NB4 (cell line): ENCODE data around the gene SRRT.

Experiments used
- DNase-seq: peaks from one replicate; pipeline ENCODE4 v3.0.0; 2010; ENCODE audit warnings: low read depth
- H3K4me3 ChIP-seq: one replicate; pipeline ENCODE4 v1.5.1; 2011; ENCODE audit warnings: mild to moderate bottlenecking, low read depth, low read length, moderate library complexity
- CTCF ChIP-seq: IDR thresholded peaks from one replicate; pipeline ENCODE4 v1.5.1; 2012; ENCODE audit warnings: low read depth, low read length
- MYC ChIP-seq: IDR thresholded peaks from 2 replicates; pipeline ENCODE4 v1.6.1; 2011; ENCODE audit warnings: low read depth, low read length
- POLR2A ChIP-seq: IDR thresholded peaks from 2 replicates; pipeline ENCODE4 v1.6.1; 2011; ENCODE audit warnings: mild to moderate bottlenecking; ENCODE audit not compliant: insufficient read length; ENCODE audit errors: extremely low read depth
- TF ChIP-seq, protein P1 (sequence below): IDR thresholded peaks from 2 replicates; pipeline ENCODE4 v1.6.1; 2011; ENCODE audit warnings: low read depth, low read length

Gene SRRT

DNA sequence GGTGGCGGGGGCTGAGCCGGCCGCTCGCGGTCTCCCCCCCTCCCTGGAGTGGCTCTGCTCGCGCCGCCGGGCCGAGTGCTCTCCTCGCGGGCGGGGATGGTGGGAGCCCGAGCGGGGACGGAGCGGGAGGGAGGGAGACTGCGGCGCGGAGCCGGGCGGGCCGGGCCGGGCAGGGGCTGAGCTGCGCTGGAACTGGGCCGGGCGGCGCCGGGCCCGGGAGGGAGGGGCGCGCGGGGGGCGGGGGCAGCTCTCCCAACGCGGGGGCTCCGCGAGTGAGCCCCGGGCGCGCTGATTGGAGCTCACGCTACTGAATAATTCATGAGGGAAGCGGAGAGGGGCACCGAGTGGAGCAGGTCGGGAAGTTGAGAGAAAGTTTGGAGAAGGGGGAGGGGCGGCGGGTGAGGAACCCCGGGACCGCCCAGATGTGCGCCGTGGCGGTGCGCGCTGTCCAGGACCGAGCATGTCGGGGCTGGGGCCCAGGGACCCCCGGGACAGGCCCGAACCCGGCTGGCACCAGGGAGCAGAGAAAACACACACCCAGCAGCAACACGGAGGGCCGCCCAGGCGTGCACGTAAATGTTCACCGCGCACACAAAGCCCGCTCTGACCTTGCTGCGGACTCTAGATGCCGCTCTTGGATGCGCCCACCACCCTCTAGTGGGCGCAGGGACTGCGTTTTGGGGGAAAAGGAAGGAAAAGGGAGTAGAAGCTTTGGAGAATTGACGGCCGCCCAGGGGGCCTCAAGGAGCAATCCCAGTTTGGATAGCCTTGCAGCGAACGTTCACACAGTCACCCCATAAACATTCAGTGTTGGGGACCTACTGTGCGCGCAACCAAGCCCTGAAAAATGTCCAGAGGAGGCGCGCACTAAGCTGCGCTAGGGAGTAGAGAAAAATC lies 47.3 kb upstream of the SRRT start, which contains the start of gene EPHB4:
Gene EPHB4 (minus strand): TSS at position 194 of the 897 bp plus-strand sequence. CDS start 493 bp downstream, outside the sequence.
- H3K4me3 ChIP-seq = peak within 1 kb of the TSS; percentile 54
- DNase-seq = peak; percentile 81
- TF ChIP-seq CTCF = peak; percentile 60
- TF ChIP-seq, protein P1, sequence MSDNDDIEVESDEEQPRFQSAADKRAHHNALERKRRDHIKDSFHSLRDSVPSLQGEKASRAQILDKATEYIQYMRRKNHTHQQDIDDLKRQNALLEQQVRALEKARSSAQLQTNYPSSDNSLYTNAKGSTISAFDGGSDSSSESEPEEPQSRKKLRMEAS = no peak
- no peak for TF ChIP-seq MYC
- TF ChIP-seq POLR2A = no peak

GRCh38 chr7:100829150-100829716 lies 45.7 kb upstream of the SRRT start:
- H3K4me3 ChIP-seq = no peak overlapping the region

DNA sequence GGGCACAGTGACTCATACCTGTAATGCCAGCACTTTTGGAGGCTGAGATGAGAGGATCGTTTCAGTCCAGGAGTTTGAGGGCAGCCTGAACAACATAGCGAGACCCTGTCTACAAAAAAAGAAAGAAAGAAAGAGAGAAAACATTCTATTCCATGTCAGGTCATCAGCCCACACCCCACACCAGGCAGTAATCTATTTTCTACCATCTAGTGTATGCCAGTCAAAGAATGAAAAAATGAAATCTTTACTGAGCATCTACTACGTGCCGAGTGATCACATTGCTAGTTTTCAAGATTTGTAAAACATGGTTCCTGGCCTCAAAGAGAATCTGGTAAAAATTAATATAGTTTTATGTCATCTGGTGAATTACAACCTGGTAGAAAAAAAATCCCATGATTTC lies 44.5 kb upstream of the SRRT start:
- DNase-seq = no peak
- TF ChIP-seq, protein P1 = no peak
- no peak for TF ChIP-seq MYC
- H3K4me3 ChIP-seq = no peak overlapping the region

More at GRCh38 chr7:100829150-100829716, 45.7 kb upstream of the SRRT start:
- TF ChIP-seq, protein P1 = no peak
- TF ChIP-seq MYC = no peak
- no peak for DNase-seq

GRCh38 chr7:100832281-100832633 lies 42.6 kb upstream of the SRRT start:
- H3K4me3 ChIP-seq = no peak overlapping the region
- TF ChIP-seq POLR2A (no peak), CTCF (no peak), MYC (no peak)
- TF ChIP-seq, protein P1 = no peak
- DNase-seq = no peak

- TF ChIP-seq CTCF = no peak
- TF ChIP-seq, protein P1 = no peak
- no peak for TF ChIP-seq MYC
- no peak for TF ChIP-seq POLR2A
- no peak for DNase-seq
- H3K4me3 ChIP-seq = no peak overlapping the region
Observed at GRCh38 chr7:100835903-100836811, 38.7 kb upstream of the SRRT start.

DNA sequence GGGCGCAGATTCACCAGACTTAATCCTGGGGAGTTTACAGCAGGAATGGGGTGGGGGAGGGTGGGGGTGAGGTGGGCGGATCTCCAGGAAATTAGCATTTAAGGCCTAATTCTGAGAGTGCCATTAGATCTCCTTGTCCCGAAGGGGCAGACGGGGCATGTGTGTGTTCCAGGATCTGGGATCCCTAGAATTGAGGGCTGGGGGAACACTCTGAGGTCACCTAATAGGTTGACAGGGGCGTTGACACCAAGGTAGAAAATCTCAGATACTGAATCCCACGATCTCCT lies 38.1 kb upstream of the SRRT start:
- DNase-seq = no peak
- H3K4me3 ChIP-seq = no peak overlapping the region
- no peak for TF ChIP-seq MYC
- TF ChIP-seq, protein P1 = no peak
- no peak for TF ChIP-seq POLR2A
- TF ChIP-seq CTCF = no peak
